GM12865 (cell line): ENCODE measurements around the gene ZDHHC24.
"Not testable (repeated sequence)": the region's sequence is repeated elsewhere in the genome, so short reads cannot be mapped to it uniquely, and the experiment has no call there.

Experiments
- DNase-seq: peaks from one replicate; pipeline ENCODE4 v3.0.0; 2010; ENCODE audit warnings: low read depth
- H3K4me3 ChIP-seq: 2 replicates; pipeline ENCODE4 v1.5.1; 2011; ENCODE audit warnings: mild to moderate bottlenecking, low read depth, low read length, control low read depth
- TF ChIP-seq, protein P1 (sequence below): IDR thresholded peaks from 2 replicates; pipeline ENCODE4 v1.5.1; 2011; ENCODE audit warnings: low read length, control low read depth, low read depth, inconsistent platforms; ENCODE audit not compliant: insufficient read depth; ENCODE audit errors: missing control alignments

Gene ZDHHC24

DNA sequence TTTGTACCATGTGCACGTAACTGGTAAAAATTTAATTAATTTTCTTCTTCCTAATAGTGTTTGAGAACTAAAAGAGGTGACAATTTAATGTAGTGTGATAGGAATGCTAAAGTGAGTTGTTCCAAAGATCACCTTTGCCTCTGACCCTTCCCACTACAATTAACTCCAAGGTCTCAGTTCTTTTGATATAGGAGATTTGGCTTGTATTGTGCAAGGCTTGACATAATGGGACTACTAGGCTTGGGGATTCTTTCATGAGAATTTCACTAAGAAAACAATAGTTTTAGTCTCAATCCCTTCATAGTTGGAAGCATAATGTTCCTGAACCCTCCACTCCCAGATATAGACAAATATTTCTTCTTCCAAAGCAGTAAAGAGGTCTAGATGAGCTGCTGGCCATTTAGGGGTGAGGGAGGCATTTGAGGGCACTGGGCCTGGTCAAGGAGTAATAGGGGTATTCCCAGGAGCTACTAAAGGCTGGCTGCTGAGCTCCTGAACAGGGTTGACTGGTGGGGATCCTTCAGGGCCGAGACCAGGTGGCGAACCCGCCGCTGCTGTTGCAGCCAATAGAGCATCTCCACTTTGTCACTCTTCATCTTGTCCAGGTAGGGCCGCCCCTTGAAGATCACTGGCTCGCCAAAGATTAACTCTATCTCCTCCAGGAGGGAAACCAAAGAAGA, 44.3 kb upstream of the ZDHHC24 start:
- TF ChIP-seq, protein P1, sequence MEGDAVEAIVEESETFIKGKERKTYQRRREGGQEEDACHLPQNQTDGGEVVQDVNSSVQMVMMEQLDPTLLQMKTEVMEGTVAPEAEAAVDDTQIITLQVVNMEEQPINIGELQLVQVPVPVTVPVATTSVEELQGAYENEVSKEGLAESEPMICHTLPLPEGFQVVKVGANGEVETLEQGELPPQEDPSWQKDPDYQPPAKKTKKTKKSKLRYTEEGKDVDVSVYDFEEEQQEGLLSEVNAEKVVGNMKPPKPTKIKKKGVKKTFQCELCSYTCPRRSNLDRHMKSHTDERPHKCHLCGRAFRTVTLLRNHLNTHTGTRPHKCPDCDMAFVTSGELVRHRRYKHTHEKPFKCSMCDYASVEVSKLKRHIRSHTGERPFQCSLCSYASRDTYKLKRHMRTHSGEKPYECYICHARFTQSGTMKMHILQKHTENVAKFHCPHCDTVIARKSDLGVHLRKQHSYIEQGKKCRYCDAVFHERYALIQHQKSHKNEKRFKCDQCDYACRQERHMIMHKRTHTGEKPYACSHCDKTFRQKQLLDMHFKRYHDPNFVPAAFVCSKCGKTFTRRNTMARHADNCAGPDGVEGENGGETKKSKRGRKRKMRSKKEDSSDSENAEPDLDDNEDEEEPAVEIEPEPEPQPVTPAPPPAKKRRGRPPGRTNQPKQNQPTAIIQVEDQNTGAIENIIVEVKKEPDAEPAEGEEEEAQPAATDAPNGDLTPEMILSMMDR, result no peak
- no peak overlapping the region for H3K4me3 ChIP-seq
- no peak for DNase-seq

DNA sequence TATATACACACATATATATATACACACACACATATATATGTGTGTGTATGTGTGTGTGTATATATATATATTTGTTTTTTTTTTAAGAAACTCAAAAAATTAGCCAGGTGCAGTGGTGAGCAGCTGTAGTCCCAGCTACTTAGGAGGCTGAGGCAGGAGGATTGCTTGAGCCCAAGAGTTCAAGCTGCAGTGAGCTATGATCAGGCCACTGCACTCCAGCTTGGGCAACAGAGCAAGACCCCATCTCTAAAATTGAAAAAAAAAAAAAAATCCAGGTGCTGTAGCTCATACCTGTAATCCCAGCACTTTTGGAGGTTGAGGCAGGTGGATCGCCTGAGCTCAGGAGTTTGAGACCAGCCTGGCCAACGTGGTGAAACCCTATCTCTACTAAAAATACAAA, 43.5 kb upstream of the ZDHHC24 start:
- H3K4me3 ChIP-seq, DNase-seq: not testable (repeated sequence)

GRCh38 chr11:66586136-66586535, 40.3 kb upstream of the ZDHHC24 start:
- TF ChIP-seq, protein P1, result no peak
- no peak for DNase-seq
- no peak overlapping the region for H3K4me3 ChIP-seq

GRCh38 chr11:66585447-66585846, 39.6 kb upstream of the ZDHHC24 start:
- H3K4me3 ChIP-seq, DNase-seq: not testable (repeated sequence)

- DNase-seq, H3K4me3 ChIP-seq: not testable (repeated sequence)
These were observed 36.8 kb upstream of the ZDHHC24 start for GRCh38 chr11:66582565-66583147.

DNA sequence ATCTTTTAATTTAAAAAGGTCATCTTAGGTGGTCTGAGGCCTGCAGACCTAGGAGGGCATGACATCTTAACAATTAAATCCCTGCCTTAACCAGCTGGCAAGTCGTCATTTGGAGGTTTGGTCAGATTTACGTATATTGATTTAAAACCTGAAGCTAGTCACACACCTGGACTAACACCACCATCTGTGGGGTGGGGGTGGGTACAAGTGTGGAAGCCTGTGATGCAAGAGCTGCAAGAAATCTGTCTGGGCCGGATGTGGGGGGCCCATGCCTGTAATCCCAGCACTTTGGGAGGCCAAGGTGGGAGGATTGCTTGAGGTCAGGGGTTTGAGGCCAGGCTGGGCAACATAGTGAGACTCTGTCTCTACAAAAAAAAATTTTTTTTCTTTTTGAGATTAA, 35.4 kb upstream of the ZDHHC24 start:
- H3K4me3 ChIP-seq, result no peak overlapping the region
- TF ChIP-seq, protein P1, result no peak
- DNase-seq, result no peak

- H3K4me3 ChIP-seq, result no peak overlapping the region
- TF ChIP-seq, protein P1, result no peak
- no peak for DNase-seq
These were observed 35.0 kb upstream of the ZDHHC24 start for GRCh38 chr11:66580803-66581202.

DNA sequence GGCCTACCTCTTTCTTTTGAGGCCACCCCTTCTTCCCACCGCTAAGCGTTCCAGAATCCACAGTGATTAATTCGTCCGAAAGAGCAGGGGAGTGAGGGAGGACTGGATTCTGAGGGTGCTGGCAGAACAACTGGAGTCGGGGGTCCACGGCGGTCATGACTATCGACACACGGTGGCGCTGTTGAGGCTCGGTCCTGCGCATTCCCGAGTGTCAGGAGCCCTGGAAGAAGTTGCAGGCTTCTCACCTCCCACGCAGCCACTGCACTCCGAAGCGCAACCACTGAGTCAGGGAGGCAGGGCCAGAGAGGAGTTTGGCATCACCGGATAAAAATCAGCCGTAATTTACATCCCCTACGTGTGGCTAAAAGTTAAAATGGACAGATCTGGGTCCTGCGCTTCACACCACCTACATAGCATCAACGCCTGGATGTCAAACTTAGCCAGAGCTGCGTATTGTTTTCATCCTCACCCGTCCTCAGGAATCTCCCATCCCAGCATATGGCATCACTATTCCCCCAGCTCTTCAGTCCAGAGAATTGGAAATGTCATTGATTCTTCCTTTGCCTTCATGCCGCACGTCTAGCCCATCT, 33.3 kb upstream of the ZDHHC24 start:
- TF ChIP-seq, protein P1, result peak; percentile 79
- no peak overlapping the region for H3K4me3 ChIP-seq
- peak; percentile 65 for DNase-seq
